Astrocyte (in vitro differentiated cells and primary cell): ENCODE results near the gene DNAJB4. TPM values are rescaled to one million over a fixed set of nuclear protein-coding genes. Genes with fewer than 3 reads are reported as not detected.

Source experiments
- DNase-seq: peaks from one replicate; pipeline ENCODE4 v3.0.0-alpha.2; 2010; ENCODE audit warnings: low read depth
- FAIRE-seq: peaks from 2 replicates; lab custom pipeline; 2011; peaks lifted over from hg19 to GRCh38; lab: Jason Lieb, UNC
- H2AFZ ChIP-seq: 2 replicates; pipeline ENCODE4 v1.6.0; 2012; ENCODE audit warnings: low read depth, low read length, inconsistent platforms
- H3K27ac ChIP-seq: 2 replicates; pipeline ENCODE4 v1.5.1; 2011; ENCODE audit warnings: low read depth, low read length, inconsistent platforms
- H3K27me3 ChIP-seq: 2 replicates; pipeline ENCODE4 v1.6.0; 2011; ENCODE audit warnings: low read length, inconsistent platforms; ENCODE audit not compliant: insufficient read depth
- H3K36me3 ChIP-seq: 2 replicates; pipeline ENCODE4 v1.5.1; 2011; ENCODE audit warnings: low read length, inconsistent platforms; ENCODE audit not compliant: insufficient read depth
- H3K4me1 ChIP-seq: 2 replicates; pipeline ENCODE4 v1.5.1; 2011; ENCODE audit warnings: low read length, inconsistent platforms; ENCODE audit not compliant: insufficient read depth
- H3K4me2 ChIP-seq: 2 replicates; pipeline ENCODE4 v1.6.0; 2012; ENCODE audit warnings: low read length, inconsistent platforms
- H3K4me3 ChIP-seq: 2 replicates; pipeline ENCODE4 v1.5.1; 2011; ENCODE audit warnings: low read depth, mild to moderate bottlenecking, low read length, inconsistent platforms; ENCODE audit not compliant: insufficient read depth
- H3K79me2 ChIP-seq: 2 replicates; pipeline ENCODE4 v1.6.0; 2012; ENCODE audit warnings: mild to moderate bottlenecking, low read length, inconsistent platforms; ENCODE audit not compliant: insufficient read depth
- H3K9ac ChIP-seq: 2 replicates; pipeline ENCODE4 v1.6.0; 2012; ENCODE audit warnings: mild to moderate bottlenecking, low read length, inconsistent platforms
- H3K9me3 ChIP-seq: 2 replicates; pipeline ENCODE4 v1.5.1; 2012; ENCODE audit warnings: low read depth, mild to moderate bottlenecking, low read length, inconsistent platforms; ENCODE audit not compliant: insufficient read depth
- H4K20me1 ChIP-seq: 2 replicates; pipeline ENCODE4 v1.6.0; 2012; ENCODE audit warnings: low read length, inconsistent platforms; ENCODE audit not compliant: insufficient read depth
- H3K27ac Mint-ChIP-seq: one replicate; pipeline ENCODE4 v1.8.0; 2021; ENCODE audit warnings: mild to moderate bottlenecking, mixed read lengths; ENCODE audit not compliant: unreplicated experiment
- H3K27me3 Mint-ChIP-seq: one replicate; pipeline ENCODE4 v1.8.0; 2021; ENCODE audit warnings: low read depth, mixed read lengths; ENCODE audit not compliant: unreplicated experiment
- H3K36me3 Mint-ChIP-seq: one replicate; pipeline ENCODE4 v1.8.0; 2021; ENCODE audit warnings: low read depth, mixed read lengths; ENCODE audit not compliant: unreplicated experiment
- H3K4me1 Mint-ChIP-seq: one replicate; pipeline ENCODE4 v1.8.0; 2021; ENCODE audit warnings: low read depth, mixed read lengths; ENCODE audit not compliant: unreplicated experiment
- H3K4me3 Mint-ChIP-seq: one replicate; pipeline ENCODE4 v1.8.0; 2021; ENCODE audit warnings: mild to moderate bottlenecking, moderate library complexity, mixed read lengths; ENCODE audit not compliant: unreplicated experiment
- H3K9me3 Mint-ChIP-seq: one replicate; pipeline ENCODE4 v1.8.0; 2021; ENCODE audit warnings: mild to moderate bottlenecking, mixed read lengths; ENCODE audit not compliant: unreplicated experiment
- EZH2 ChIP-seq: IDR thresholded peaks from 2 replicates; pipeline ENCODE4 v1.6.1; 2012; ENCODE audit warnings: mild to moderate bottlenecking, low read length, inconsistent platforms; ENCODE audit not compliant: insufficient read depth
- total RNA-seq: library from RNA; stranded (reverse); gene quantifications from 2 replicates; pipeline ENCODE4 v1.2.1, GENCODE V29; 2021
- TF ChIP-seq, protein P1 (sequence below): IDR thresholded peaks from 2 replicates; pipeline ENCODE4 v1.5.1; 2011; ENCODE audit warnings: low read depth, mild to moderate bottlenecking, inconsistent platforms, low read length, moderate library complexity; ENCODE audit not compliant: insufficient read depth

The DNAJB4 gene
- total RNA-seq, 1 donor from 2014 or later = 58.6 TPM

DNA sequence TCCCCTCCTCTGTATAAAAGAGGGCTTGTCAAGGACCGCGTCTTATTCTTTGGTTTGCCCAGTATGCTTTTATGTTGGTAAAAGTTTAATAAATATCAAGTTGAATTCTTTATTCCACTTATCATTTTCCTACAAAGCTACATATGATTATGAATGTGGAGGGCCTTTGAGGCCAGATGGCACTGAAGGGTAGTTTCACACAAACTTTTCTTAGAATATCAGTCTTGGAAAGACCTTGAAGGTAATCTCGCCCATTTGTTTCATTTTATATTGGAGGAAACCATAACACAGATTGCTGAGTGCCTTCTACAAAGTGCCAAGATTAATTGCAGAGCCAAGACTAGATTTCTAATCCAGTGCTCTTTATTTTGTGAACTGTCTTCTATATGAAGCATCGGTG is 20.1 kb upstream of the DNAJB4 start:
- no peaks in the 10 kb centered on the region for H3K27me3 ChIP-seq
- no peak overlapping the region for H3K27ac ChIP-seq
- H3K9ac ChIP-seq = no peak overlapping the region
- H4K20me1 ChIP-seq = peaks cover 22% of the 10 kb centered on the region
- no peak overlapping the region for H3K4me2 ChIP-seq
- H3K79me2 ChIP-seq = peaks cover 89% of the 10 kb centered on the region
- Mint-ChIP-seq H3K4me3 (no peak overlapping the region), H3K27me3 (no peaks in the 10 kb centered on the region), H3K36me3 (peaks cover 5% of the 10 kb centered on the region), H3K27ac (no peak overlapping the region), H3K9me3 (no peaks in the 10 kb centered on the region), H3K4me1 (peaks cover 8% of the 10 kb centered on the region)
- H3K9me3 ChIP-seq = no peaks in the 10 kb centered on the region
- no peaks in the 10 kb centered on the region for H3K36me3 ChIP-seq
- DNase-seq = no peak
- FAIRE-seq = no peak
- no peak overlapping the region for H2AFZ ChIP-seq
- no peak overlapping the region for H3K4me3 ChIP-seq
- TF ChIP-seq, protein P1, sequence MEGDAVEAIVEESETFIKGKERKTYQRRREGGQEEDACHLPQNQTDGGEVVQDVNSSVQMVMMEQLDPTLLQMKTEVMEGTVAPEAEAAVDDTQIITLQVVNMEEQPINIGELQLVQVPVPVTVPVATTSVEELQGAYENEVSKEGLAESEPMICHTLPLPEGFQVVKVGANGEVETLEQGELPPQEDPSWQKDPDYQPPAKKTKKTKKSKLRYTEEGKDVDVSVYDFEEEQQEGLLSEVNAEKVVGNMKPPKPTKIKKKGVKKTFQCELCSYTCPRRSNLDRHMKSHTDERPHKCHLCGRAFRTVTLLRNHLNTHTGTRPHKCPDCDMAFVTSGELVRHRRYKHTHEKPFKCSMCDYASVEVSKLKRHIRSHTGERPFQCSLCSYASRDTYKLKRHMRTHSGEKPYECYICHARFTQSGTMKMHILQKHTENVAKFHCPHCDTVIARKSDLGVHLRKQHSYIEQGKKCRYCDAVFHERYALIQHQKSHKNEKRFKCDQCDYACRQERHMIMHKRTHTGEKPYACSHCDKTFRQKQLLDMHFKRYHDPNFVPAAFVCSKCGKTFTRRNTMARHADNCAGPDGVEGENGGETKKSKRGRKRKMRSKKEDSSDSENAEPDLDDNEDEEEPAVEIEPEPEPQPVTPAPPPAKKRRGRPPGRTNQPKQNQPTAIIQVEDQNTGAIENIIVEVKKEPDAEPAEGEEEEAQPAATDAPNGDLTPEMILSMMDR = no peak
- no peaks in the 10 kb centered on the region for H3K4me1 ChIP-seq

DNA sequence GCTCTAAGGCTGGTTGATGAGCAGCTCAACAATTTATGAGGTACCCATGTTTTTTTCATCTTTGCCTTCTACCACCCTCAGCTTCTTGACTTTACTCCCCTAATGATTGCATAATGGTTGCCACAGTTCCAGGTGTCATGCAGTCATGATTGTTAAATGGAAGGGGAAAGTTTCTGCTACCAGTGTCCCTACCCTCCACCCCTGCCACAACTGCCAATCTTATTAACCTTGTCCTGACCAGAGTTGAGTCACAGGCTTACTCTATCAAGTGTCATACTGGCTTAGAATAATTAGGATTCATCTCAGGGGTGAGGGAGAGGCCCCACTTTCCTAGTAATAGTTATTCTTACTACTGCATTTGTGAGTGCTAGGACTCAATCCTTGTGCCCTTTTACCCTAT is 17.9 kb upstream of the DNAJB4 start:
- FAIRE-seq (no peak), DNase-seq (no peak)
- H3K9me3 Mint-ChIP-seq = no peaks in the 10 kb centered on the region
- TF ChIP-seq EZH2 = no peak
- TF ChIP-seq, protein P1 = no peak
- Histone ChIP-seq H3K4me1 (no peaks in the 10 kb centered on the region), H3K4me3 (no peak overlapping the region), H3K4me2 (no peak overlapping the region), H3K27ac (no peak overlapping the region), H2AFZ (no peak overlapping the region), H3K79me2 (peaks cover 89% of the 10 kb centered on the region), H3K36me3 (no peaks in the 10 kb centered on the region), H3K27me3 (no peaks in the 10 kb centered on the region), H3K9ac (no peak overlapping the region), H3K9me3 (no peaks in the 10 kb centered on the region), H4K20me1 (peaks cover 39% of the 10 kb centered on the region)
- no peak overlapping the region for H3K4me3 Mint-ChIP-seq
- H3K27ac Mint-ChIP-seq = no peak overlapping the region
- peaks cover 7% of the 10 kb centered on the region for H3K36me3 Mint-ChIP-seq
- H3K4me1 Mint-ChIP-seq = peaks cover 6% of the 10 kb centered on the region
- H3K27me3 Mint-ChIP-seq = no peaks in the 10 kb centered on the region

DNA sequence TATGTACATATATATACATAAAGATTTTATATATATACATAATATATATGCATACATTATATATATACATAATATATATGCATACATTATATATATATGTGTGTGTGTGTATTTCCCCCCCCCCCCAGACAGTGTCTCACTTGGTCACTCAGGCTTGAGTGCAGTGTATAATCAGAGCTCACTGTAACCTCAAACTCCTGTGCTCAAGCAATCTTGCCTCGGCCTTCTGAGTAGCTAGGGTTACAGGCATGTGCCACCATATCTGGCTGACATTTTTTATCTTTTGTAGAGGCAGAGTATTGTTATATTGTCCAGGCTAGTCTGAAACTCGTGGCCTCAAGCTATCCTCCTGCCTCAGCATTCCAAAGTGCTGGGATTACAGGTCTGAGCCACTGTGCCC is 16.8 kb upstream of the DNAJB4 start:
- FAIRE-seq = no peak

More for the DNA sequence above, 16.8 kb upstream of the DNAJB4 start:
- peaks cover 2% of the 10 kb centered on the region for H3K36me3 ChIP-seq
- H3K27me3 ChIP-seq = no peaks in the 10 kb centered on the region
- no peaks in the 10 kb centered on the region for H3K4me1 ChIP-seq
- Mint-ChIP-seq H3K4me1 (peaks cover 6% of the 10 kb centered on the region), H3K27ac (no peak overlapping the region), H3K4me3 (no peak overlapping the region), H3K9me3 (no peaks in the 10 kb centered on the region), H3K27me3 (no peaks in the 10 kb centered on the region), H3K36me3 (peaks cover 5% of the 10 kb centered on the region)
- H3K9ac ChIP-seq = no peak overlapping the region
- peaks cover 86% of the 10 kb centered on the region for H3K79me2 ChIP-seq
- DNase-seq = no peak
- no peak overlapping the region for H3K27ac ChIP-seq
- peaks cover 40% of the 10 kb centered on the region for H4K20me1 ChIP-seq
- H2AFZ ChIP-seq = no peak overlapping the region
- no peaks in the 10 kb centered on the region for H3K9me3 ChIP-seq
- no peak overlapping the region for H3K4me2 ChIP-seq
- TF ChIP-seq, protein P1 = no peak
- no peak for TF ChIP-seq EZH2
- H3K4me3 ChIP-seq = no peak overlapping the region
